ENCODE measurements around the gene BTBD1. TPM values are rescaled to one million over a fixed set of nuclear protein-coding genes. Genes with fewer than 3 reads are reported as not detected.
"Not testable (repeated sequence)": the region's sequence is repeated elsewhere in the genome, so short reads cannot be mapped to it uniquely, and the experiment has no call there.

BTBD1 gene
- total and polyA plus RNA-seq, 2 experiments from 2014 or later = 102 to 125 TPM

GRCh38 chr15:83092309-83092976 is 25.4 kb upstream of the BTBD1 start:
- H3K9me3 ChIP-seq (ENCODE audit: low read depth) = no peaks in the 10 kb centered on the region
- peak overlapping the region; percentile 62 for H3K27ac ChIP-seq
- H3K4me1 ChIP-seq (ENCODE audit: low read depth) = peaks cover 21% of the 10 kb centered on the region
- DNase-seq (ENCODE audit: low read depth in 1 of 2, low spot score in 1 of 2) = peak; percentile 57 to 82
- no peak for TF ChIP-seq CTCF (IDR thresholded peaks at IDR 0.05; ENCODE audit: low read depth, low read length)
- no peak overlapping the region for H3K4me3 ChIP-seq
- H3K36me3 ChIP-seq = no peaks in the 10 kb centered on the region
- H3K27me3 ChIP-seq = peaks cover 27% of the 10 kb centered on the region

- not testable (repeated sequence) for H3K36me3 ChIP-seq; H3K27ac ChIP-seq; H3K9me3 ChIP-seq (ENCODE audit: low read depth); DNase-seq (ENCODE audit: low read depth in 1 of 2, low spot score in 1 of 2); H3K4me3 ChIP-seq
- Histone ChIP-seq H3K27me3 (peaks cover 24% of the 10 kb centered on the region), H3K4me1 (ENCODE audit: low read depth) (peaks cover 21% of the 10 kb centered on the region)
Observed at GRCh38 chr15:83091965-83092308, 24.9 kb upstream of the BTBD1 start.

- H3K4me1 ChIP-seq (ENCODE audit: low read depth) = peaks cover 21% of the 10 kb centered on the region
- no peaks in the 10 kb centered on the region for H3K9me3 ChIP-seq (ENCODE audit: low read depth)
- peaks cover 13% of the 10 kb centered on the region for H3K27me3 ChIP-seq
- DNase-seq (ENCODE audit: low read depth in 1 of 2, low spot score in 1 of 2) = peak in 1 of 2 donors; percentile 56
- no peak for TF ChIP-seq CTCF (IDR thresholded peaks at IDR 0.05; ENCODE audit: low read depth, low read length)
- H3K4me3 ChIP-seq = no peak overlapping the region
- H3K36me3 ChIP-seq = no peaks in the 10 kb centered on the region
- no peak overlapping the region for H3K27ac ChIP-seq
Observed at GRCh38 chr15:83090465-83090864, 23.4 kb upstream of the BTBD1 start.

- H3K27me3 ChIP-seq = peaks cover 19% of the 10 kb centered on the region
- H3K9me3 ChIP-seq (ENCODE audit: low read depth) = no peaks in the 10 kb centered on the region
- no peak for TF ChIP-seq CTCF (IDR thresholded peaks at IDR 0.05; ENCODE audit: low read depth, low read length)
- H3K36me3 ChIP-seq = no peaks in the 10 kb centered on the region
- H3K4me1 ChIP-seq (ENCODE audit: low read depth) = peaks cover 11% of the 10 kb centered on the region
- DNase-seq (ENCODE audit: low read depth in 1 of 2, low spot score in 1 of 2) = no peak
- no peak overlapping the region for H3K27ac ChIP-seq
- H3K4me3 ChIP-seq = no peak overlapping the region
Observed at GRCh38 chr15:83088876-83089275, 21.8 kb upstream of the BTBD1 start.

GRCh38 chr15:83087576-83087975 is 20.5 kb upstream of the BTBD1 start:
- peaks cover 11% of the 10 kb centered on the region for H3K4me1 ChIP-seq (ENCODE audit: low read depth)
- DNase-seq (ENCODE audit: low read depth in 1 of 2, low spot score in 1 of 2) = no peak
- H3K27ac ChIP-seq = no peak overlapping the region
- TF ChIP-seq CTCF (IDR thresholded peaks at IDR 0.05; ENCODE audit: low read depth, low read length) = no peak
- H3K36me3 ChIP-seq = no peaks in the 10 kb centered on the region
- H3K27me3 ChIP-seq = peaks cover 28% of the 10 kb centered on the region
- no peak overlapping the region for H3K4me3 ChIP-seq
- H3K9me3 ChIP-seq (ENCODE audit: low read depth) = no peaks in the 10 kb centered on the region

DNA sequence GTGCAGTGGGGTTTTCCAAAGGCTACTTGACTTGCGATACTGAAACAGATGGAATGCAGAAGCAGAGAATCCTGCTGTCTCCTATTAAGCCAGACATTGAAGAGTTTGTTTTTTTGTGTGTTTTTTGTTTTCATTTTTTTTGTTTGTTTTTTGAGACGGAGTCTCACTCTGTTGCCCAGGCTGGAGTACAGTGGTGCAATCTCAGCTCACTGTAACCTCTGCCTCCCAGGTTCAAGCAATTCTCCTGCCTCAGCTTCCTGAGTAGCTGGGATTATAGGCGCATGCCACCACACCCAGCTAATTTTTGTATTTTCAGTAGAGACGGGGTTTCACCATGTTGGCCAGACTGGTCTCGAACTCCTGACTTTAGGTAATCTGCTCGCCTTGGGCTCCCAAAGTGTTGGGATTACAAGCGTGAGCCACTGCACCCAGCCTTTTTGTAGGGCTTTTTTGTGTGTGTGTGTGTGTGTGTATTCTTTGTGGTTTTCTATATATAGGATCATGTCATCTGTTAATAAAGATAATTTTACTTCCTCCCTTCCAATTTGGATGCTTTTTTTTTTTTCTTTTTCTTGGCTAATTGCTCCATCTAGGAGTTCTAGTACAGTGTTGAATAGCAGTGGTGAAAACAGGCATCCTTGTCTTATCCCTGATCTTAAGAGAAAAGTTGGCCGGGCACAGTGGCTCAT is 19.0 kb upstream of the BTBD1 start:
- H3K27me3 ChIP-seq = peaks cover 29% of the 10 kb centered on the region
- H3K9me3 ChIP-seq (ENCODE audit: low read depth); H3K36me3 ChIP-seq; H3K27ac ChIP-seq; H3K4me1 ChIP-seq (ENCODE audit: low read depth); DNase-seq (ENCODE audit: low read depth in 1 of 2, low spot score in 1 of 2); H3K4me3 ChIP-seq: not testable (repeated sequence)

DNA sequence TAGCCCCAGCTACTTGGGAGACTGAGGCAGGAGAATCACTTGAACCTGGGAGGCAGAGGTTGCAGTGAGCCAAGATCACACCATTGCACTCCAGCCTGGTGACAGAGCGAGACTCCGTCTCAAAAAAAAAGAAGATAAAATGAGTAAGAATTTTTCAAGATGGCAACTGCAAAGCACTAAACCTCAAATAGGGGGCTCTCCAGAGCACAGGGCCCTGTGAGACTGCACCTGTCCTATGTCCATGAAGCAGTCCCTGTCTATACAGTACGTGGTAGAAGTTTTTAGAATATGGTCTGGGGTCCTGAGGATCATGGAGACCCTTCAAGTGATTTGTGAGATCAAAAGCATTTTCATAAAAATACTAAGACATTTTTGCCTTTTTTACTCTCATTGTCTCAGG is 18.4 kb upstream of the BTBD1 start:
- H3K36me3 ChIP-seq; H3K4me3 ChIP-seq; H3K4me1 ChIP-seq (ENCODE audit: low read depth); DNase-seq (ENCODE audit: low read depth in 1 of 2, low spot score in 1 of 2); H3K9me3 ChIP-seq (ENCODE audit: low read depth); H3K27ac ChIP-seq: not testable (repeated sequence)
- H3K27me3 ChIP-seq = peaks cover 29% of the 10 kb centered on the region

Data from cardiac muscle cell (in vitro differentiated cells and primary cell).